ENCODE results near the gene TBX5. TPM values are rescaled to one million over a fixed set of nuclear protein-coding genes. Genes with fewer than 3 reads are reported as not detected.
A peak's percentile ranks its signal among the peaks of the same experiment; 100 is the strongest.

TBX5 gene
- total and polyA plus RNA-seq, 9 donors = 0.04 to 0.23 (median 0.17) TPM; not detected in 5

DNA sequence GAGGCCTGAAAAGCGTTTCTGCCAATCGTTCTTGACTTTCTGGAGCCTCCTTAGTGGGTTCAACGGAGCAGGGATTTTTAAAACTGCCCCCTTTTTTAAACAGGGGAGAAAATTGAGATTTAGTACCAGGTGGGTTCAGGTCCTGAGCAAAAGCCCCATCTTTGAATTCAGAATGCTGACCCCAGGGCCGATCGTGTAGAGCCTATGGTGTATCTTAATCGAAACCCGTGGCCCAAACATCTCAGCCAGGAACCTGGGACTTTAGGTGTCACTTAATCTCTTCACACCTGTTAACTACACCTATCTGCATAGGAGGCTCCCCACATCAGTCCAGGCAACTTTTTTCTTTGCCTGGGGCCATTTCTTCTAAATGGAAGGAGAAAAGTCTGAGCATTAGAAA is 6.4 kb upstream of the TBX5 start:
- H3K27ac ChIP-seq = no peak overlapping the region
- DNase-seq = no peak
- WGBS, 3 donors = 6 to 11% (median 6%) methylated on average over 7 of the region's 7 CpGs
- H3K9me3 ChIP-seq = no peaks in the 10 kb centered on the region
- no peak overlapping the region for H3K4me3 ChIP-seq
- no peaks in the 10 kb centered on the region for H3K4me1 ChIP-seq (ENCODE audit: insufficient read depth)
- intact Hi-C loops (cut with DNase I) = no loop called here
- no peaks in the 10 kb centered on the region for H3K27me3 ChIP-seq
- H3K36me3 ChIP-seq = no peaks in the 10 kb centered on the region
- TF ChIP-seq EP300 (IDR thresholded peaks at IDR 0.05) = no peak
- TF ChIP-seq, protein P1, sequence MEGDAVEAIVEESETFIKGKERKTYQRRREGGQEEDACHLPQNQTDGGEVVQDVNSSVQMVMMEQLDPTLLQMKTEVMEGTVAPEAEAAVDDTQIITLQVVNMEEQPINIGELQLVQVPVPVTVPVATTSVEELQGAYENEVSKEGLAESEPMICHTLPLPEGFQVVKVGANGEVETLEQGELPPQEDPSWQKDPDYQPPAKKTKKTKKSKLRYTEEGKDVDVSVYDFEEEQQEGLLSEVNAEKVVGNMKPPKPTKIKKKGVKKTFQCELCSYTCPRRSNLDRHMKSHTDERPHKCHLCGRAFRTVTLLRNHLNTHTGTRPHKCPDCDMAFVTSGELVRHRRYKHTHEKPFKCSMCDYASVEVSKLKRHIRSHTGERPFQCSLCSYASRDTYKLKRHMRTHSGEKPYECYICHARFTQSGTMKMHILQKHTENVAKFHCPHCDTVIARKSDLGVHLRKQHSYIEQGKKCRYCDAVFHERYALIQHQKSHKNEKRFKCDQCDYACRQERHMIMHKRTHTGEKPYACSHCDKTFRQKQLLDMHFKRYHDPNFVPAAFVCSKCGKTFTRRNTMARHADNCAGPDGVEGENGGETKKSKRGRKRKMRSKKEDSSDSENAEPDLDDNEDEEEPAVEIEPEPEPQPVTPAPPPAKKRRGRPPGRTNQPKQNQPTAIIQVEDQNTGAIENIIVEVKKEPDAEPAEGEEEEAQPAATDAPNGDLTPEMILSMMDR (IDR thresholded peaks at IDR 0.05) = no peak
- TF ChIP-seq POLR2A (IDR thresholded peaks at IDR 0.05) = no peak

DNA sequence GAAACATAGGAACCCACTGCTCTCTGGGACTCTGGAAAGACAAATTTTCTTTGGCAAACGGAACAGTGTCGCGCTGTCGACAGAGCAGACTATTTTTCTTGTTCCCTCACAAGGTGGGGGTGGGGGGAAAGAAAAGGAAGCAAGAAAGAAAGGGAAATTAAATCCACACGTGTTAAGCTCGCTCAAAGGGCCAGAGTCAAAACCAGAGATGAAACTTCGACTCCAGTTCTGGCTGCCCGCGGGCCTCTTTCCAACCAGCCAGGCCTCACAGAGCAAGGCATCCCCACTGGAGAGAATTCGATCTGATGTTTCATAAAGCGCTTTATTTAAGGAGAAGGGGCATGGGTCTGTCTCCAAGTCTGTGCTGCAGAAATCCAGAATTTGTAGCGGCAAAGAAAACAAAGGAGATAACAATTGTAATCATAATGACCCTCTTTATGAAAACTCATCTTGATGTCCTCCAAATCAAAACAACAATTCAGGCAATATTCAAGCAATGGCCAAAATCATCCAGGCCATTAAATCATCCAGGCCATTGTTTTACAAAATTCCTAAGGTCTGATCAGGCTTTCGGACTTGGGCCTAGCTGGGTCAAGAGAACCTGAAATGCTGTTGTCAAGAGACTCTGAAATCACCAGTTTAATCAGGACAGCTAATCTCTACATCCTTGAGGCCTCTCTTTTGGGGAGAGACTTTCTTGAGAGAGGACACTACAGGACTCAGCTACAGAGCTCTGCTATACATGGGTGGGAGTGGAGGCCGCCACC is 5.3 kb upstream of the TBX5 start:
- TF ChIP-seq POLR2A (IDR thresholded peaks at IDR 0.05) = no peak
- Histone ChIP-seq H3K36me3 (no peaks in the 10 kb centered on the region), H3K4me3 (no peak overlapping the region), H3K27me3 (no peaks in the 10 kb centered on the region), H3K27ac (no peak overlapping the region), H3K9me3 (no peaks in the 10 kb centered on the region), H3K4me1 (ENCODE audit: insufficient read depth) (no peaks in the 10 kb centered on the region)
- DNase-seq = no peak
- 26 to 36% (median 28%) methylated on average over 14 of the region's 14 CpGs for WGBS, 3 donors
- intact Hi-C loops (cut with DNase I) = no loop called here

DNA sequence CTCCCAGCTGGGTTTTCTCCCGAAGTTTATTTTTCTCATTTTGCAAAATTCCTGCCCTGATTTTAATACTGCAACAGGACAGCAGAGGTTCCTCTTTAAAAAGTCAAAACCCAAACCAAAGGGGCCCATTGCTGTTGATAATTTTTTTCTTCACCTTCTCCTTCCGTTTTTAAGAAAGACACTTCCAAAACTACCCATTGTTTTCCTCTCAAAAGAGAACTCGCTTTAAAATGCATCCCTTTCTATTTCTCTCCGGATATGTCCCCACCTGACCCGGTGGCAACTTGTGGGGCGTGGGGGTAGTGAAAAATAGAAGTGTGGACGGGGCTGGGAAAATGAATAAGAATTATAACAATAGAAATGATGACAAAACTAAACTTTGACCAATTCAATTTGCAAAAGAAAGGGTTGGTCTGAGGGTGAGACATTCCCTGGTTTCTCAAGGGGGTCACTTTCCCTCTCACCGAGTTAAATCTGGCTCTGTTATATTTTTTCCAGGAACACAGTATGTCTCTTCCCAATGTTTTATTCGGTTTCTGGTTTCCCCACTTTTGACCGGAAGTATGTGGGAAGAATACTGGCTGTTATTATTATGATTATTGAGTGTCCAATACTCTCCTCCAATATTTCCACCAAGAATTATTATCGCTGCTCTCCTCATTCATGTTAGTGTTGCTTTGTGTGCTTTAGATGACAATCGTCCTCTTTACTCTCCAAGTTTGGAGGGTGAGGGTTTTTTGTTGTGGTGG is 4.1 kb upstream of the TBX5 start:
- intact Hi-C loops (cut with DNase I) = no loop called here
- TF ChIP-seq EP300 (IDR thresholded peaks at IDR 0.05) (no peak), POLR2A (IDR thresholded peaks at IDR 0.05) (no peak)
- TF ChIP-seq, protein P1 (IDR thresholded peaks at IDR 0.05) = no peak
- DNase-seq = no peak
- 9 to 11% (median 10%) methylated on average over 12 of the region's 12 CpGs for WGBS, 3 donors
- no peaks in the 10 kb centered on the region for H3K9me3 ChIP-seq
- no peaks in the 10 kb centered on the region for H3K4me1 ChIP-seq (ENCODE audit: insufficient read depth)
- no peak overlapping the region for H3K4me3 ChIP-seq
- H3K36me3 ChIP-seq = no peaks in the 10 kb centered on the region
- no peak overlapping the region for H3K27ac ChIP-seq
- H3K27me3 ChIP-seq = no peaks in the 10 kb centered on the region

DNA sequence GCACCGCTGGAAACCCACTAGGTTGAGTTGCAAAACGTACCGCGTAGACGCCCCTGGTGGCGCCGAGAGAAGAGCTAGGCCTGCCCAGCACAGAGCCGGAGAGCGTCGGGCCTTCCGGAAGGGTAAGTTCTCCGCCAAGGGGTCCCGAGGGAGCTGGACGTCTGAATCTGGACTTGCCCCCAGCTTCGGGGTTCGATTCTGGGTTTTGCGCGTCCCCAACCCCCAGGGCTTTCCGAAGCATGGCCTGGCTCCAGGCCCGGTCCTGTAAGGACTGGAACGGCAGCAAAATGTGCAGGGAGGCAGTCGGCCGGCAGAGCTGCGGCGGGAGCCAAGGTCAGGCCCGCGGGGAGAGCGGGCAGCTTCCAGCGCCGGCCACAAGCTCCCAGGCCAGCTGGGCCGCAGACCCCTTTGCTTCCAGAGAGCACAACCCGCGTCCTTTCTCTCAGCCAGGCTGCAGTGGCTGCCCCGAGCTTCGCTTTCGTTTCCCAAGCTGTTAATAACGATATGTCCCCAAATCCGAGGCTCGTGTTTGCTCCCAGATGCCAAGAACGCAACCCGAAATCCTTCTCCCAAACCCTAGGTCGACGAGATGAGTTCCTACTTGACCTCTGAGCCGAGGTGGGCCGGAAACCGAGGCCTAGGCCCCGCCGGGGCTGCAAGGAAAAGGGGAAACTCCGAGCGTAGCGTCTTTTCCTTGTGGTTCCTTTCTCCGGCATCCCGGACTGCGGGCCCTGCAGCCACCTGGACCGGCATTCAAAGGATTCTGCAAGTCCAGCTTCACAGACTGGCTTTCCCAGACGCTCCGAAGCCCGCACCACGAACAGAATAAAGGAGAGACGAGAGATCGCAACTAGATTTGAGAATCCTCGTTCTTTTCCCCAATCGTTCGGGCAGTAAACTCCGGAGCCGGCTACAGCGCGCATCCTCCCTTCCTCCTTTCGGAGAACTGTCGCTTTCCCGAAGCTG is 3.2 kb upstream of the TBX5 start:
- intact Hi-C loops (cut with DNase I) = no loop called here
- H3K4me3 ChIP-seq = peak overlapping the region; percentile 17
- 2% methylated on average over 69 to 71 of the region's 71 CpGs for WGBS, 3 donors
- no peaks in the 10 kb centered on the region for H3K9me3 ChIP-seq
- TF ChIP-seq, protein P1 (IDR thresholded peaks at IDR 0.05) = no peak
- TF ChIP-seq POLR2A (IDR thresholded peaks at IDR 0.05) (no peak), EP300 (IDR thresholded peaks at IDR 0.05) (no peak)
- DNase-seq = no peak
- H3K27ac ChIP-seq = no peak overlapping the region
- no peaks in the 10 kb centered on the region for H3K27me3 ChIP-seq
- no peaks in the 10 kb centered on the region for H3K4me1 ChIP-seq (ENCODE audit: insufficient read depth)
- no peaks in the 10 kb centered on the region for H3K36me3 ChIP-seq
